Stimulated activated CD8-positive, alpha-beta memory T cell treated with anti-CD3 and anti-CD28 coated beads, Interleukin-12 subunit alpha, Interleukin-12 subunit beta, amount 100 ng/mL, for 24 hours (primary cell): ENCODE results near the gene GOLPH3L.
"Not testable (repeated sequence)": the region's sequence is repeated elsewhere in the genome, so short reads cannot be mapped to it uniquely, and the experiment has no call there.

Experiments used
- DNase-seq: peaks from one replicate; pipeline ENCODE4 v3.0.0-alpha.2; 2020; ENCODE audit errors: extremely low read depth

The GOLPH3L gene

DNA sequence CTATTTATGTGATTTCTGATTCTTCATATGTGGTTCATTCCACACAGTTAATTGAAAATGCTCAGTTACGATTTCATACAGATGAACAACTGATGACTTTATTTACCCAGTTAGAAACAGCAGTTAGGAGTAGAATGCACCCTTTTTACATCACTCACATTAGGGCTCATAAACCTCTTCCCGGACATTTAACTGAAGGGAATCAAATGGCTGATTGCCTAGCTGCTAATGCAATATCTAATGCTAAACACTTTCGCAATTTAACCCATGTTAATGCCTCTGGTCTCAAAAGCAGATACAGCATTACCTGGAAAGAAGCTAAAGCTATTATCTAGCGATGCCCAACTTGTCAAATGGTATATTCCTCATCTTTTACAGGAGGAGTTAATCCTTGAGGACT lies 39.9 kb downstream of the GOLPH3L start:
- DNase-seq = not testable (repeated sequence)

DNA sequence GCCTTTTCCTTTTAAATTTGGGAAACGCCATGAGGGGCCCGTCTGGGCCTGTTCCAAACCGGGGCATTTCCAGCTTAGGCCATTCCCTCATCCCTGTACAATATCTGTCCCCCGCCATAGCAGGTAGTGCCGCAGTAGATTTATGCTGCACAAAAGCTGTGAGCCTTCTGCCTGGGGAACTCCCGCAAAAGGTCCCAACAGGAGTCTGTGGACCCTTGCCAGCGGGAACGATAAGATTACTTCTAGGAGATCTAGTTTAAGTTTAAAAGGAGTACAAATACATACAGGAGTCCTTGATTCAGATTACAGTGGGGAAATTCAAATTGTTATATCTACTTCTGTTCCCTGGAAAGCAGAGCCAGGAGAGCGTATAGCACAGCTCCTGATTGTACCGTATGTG lies 42.3 kb downstream of the GOLPH3L start:
- DNase-seq = not testable (repeated sequence)

- no peak for DNase-seq
These were observed 46.8 kb downstream of the GOLPH3L start for GRCh38 chr1:150650193-150650592.

DNA sequence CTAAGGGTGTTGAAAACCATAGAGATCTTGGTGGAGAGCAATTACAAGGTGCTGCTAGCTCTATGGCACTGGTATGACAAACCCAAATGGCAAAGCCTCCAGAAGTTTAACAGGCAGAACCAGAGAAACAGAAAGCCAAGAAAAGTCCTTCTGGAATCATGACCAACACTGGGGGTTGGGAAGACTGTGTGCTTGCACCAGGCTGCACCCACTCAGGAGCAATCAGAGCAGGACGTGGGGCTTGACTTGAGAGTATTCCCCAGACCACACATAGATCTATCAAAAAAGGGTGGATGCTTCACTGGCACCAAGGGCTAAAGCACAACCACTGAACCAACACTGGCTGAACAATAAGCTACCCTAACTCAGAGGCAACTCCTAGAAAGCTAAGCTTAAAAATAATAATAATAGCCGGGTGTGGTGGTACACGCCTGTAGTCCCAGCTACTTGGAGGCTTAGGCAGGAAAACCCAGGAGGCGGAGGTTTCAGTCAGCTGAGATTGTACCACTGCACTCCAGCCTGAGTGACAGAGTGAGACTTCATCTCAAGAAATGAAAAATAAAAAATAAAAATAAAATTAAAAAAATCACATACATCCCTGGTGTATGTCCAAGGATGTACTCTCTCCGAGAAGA lies 47.4 kb downstream of the GOLPH3L start:
- DNase-seq = no peak

DNA sequence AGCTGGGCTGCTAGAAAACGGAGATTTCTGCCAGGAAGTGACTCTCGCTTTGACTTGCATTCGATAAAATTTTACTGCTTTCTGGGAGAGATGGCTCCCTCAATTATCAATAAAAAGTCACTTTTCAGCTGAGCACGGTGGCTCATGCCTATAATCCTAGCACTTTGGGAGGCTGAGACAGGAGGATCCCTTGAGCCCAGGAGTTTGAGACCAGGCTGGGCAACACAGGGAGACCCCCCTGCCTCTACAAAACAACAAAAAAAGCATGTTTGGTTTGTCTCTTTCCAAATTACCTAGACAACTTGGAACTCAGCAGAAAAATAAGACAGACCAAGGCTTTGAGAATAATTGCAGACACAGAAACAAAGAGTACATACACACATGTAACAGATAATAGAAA lies 54.7 kb downstream of the GOLPH3L start:
- DNase-seq = no peak

DNA sequence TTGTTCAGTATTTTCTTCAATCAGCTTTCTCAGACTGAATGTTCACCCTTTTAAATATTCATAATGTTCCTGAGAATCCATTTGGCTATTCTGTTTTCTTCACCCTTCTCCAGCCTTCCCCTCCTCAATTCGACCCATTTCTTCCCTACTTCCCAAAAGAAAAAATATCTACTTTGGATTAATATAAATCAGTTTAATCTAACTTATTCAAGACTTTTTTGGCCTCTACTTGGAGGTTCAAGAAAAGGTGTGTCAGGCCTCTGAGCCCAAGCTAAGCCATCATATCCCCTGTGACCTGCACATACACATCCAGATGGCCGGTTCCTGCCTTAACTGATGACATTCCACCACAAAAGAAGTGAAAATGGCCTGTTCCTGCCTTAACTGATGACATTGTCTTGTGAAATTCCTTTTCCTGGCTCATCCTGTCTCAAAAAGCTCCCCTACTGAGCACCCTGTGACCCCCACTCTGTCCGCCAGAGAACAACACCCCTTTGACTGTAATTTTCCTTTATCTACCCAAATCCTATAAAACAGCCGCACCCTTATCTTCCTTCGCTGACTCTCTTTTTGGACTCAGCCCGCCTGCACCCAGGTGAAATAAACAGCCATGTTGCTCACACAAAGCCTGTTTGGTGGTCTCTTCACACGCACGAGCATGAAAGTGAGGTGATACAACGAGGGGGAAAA lies 55.7 kb downstream of the GOLPH3L start:
- not testable (repeated sequence) for DNase-seq

GRCh38 chr1:150638430-150638829 lies 58.5 kb downstream of the GOLPH3L start:
- DNase-seq = not testable (repeated sequence)

GRCh38 chr1:150634839-150635622 lies 61.9 kb downstream of the GOLPH3L start:
- not testable (repeated sequence) for DNase-seq

- DNase-seq = peak; percentile 84
These were observed 67.6 kb downstream of the GOLPH3L start, which contains the start of gene ENSA for GRCh38 chr1:150629115-150629928. Gene ENSA (minus strand): TSS chr1:150629612. CDS start chr1:150629470, 142 bp downstream.

DNA sequence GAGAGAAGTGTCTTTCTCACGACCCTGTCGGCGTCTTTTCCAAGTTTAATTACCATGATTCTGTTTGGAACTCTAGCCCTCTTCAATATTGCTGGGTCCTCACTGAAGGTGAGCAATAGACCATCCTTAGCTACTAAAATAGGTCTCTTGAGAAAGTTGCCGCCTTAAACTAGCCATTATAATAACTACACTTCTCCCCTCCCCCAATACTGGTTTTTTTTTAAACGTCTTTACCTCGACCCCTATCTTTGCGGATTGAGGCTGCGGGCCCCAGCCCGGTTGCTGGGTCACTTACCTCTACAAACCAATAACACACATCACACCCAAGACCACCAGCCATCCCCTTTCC lies 68.2 kb downstream of the GOLPH3L start:
- no peak for DNase-seq

- DNase-seq = no peak
These were observed 69.0 kb downstream of the GOLPH3L start for GRCh38 chr1:150627826-150628410.

DNA sequence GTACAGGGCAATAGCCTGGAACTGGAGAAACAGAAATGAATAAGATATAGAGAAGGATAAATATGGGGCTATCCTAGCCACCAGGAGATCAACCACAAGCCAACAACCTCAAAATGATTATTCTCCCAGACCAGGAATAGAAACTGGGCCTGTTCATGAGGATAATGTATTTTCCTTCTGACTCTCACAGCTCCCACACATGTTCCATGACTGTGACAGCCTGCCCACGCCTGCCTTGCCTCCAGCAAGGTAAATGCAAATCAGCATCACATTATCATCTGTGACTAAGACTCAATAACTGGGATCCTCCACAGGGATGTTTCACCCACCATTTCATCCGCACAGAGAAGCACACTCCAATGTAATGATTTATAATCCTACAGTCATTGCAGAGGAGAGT lies 70.8 kb downstream of the GOLPH3L start:
- no peak for DNase-seq

GRCh38 chr1:150624546-150624945 lies 72.4 kb downstream of the GOLPH3L start:
- DNase-seq = not testable (repeated sequence)

- not testable (repeated sequence) for DNase-seq
These were observed 72.8 kb downstream of the GOLPH3L start for GRCh38 chr1:150624134-150624533.

DNA sequence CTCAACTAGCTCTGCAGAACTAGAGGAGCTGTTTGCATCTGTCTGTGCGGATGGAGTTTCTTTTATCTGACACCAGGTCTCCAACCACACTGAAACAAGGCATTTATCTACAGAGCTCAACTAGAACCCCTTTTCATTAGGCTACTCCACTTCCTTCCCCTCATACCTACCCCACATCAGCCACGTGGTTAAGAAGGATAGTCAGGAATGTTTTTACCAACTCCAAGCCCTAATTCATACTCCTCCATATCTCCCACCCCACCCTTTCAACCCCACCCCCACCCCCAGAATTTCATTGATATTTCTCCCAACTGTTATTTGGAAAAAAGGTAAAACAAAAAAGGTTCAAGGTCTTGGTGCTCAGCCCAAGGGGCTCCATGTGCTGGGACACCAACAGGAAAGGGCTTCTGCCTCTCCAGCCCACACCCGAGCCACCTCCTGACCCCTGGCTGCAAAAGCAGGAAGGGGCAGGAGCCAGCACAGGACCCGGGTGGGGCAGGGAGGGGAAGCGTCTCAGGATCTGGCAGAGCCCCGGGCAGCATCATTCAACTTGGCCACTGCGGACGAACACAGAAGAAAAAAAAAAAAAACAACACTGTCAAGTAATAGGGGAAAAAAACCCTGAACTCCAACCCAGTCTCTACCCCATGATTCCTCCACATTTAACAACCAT lies 74.5 kb downstream of the GOLPH3L start:
- no peak for DNase-seq

- DNase-seq = no peak
These were observed 75.3 kb downstream of the GOLPH3L start for GRCh38 chr1:150621497-150622302.

- no peak for DNase-seq
These were observed 76.0 kb downstream of the GOLPH3L start for GRCh38 chr1:150620919-150621318.

- no peak for DNase-seq
These were observed 77.1 kb downstream of the GOLPH3L start for GRCh38 chr1:150619576-150620509.
